ENCODE data around the gene LRRIQ4. TPM values are rescaled to one million over a fixed set of nuclear protein-coding genes. Genes with fewer than 3 reads are reported as not detected.
A peak's percentile ranks its signal among the peaks of the same experiment; 100 is the strongest.

The LRRIQ4 gene
- total RNA-seq, 1 experiment from 2014 or later, result 1.3 TPM

- Histone ChIP-seq H3K4me2 (peak overlapping the region; percentile 89), H3K36me3 (ENCODE audit: low read depth) (no peaks in the 10 kb centered on the region), H4K20me1 (ENCODE audit: insufficient read depth) (no peaks in the 10 kb centered on the region), H3K9me2 (ENCODE audit: insufficient read depth) (no peaks in the 10 kb centered on the region), H3K4me1 (replicated peaks; ENCODE audit: insufficient read depth) (peaks cover 16% of the 10 kb centered on the region), H3F3A (ENCODE audit: insufficient read depth, low read depth) (peaks cover 5% of the 10 kb centered on the region; the same call in 1 of the 2 replicates), H3K27me3 (ENCODE audit: insufficient read depth, low read depth) (no peaks in the 10 kb centered on the region), H2AFZ (peak overlapping the region; percentile 86), H3K79me2 (ENCODE audit: low read depth) (no peaks in the 10 kb centered on the region), H3K27ac (no peak overlapping the region), H3K9me3 (ENCODE audit: insufficient read depth, low read depth) (peaks cover 12% of the 10 kb centered on the region; the same call in 1 of the 2 replicates), H3K4me3 (peak overlapping the region; percentile 61)
- intact Hi-C loops (cut with micrococcal nuclease; ENCODE audit: unreplicated experiment), result loop anchor here (2.0 kb wide), 1 partner anchor 39 kb away; the partner anchor contains the start of gene MYNN
- TF ChIP-seq EZH2 (IDR thresholded peaks at IDR 0.05; ENCODE audit: low read depth) (no peak), CTCF (conservative IDR thresholded peaks at IDR 0.05) (0 out of 2 replicates have a peak, but pooled peaks have one; percentile 18)
- CTCF ChIA-PET, result interaction anchor here (0.6 kb wide), 2 partner anchors 573 to 1899 kb away, joined by 3 to 5 read pairs; no protein-coding TSS in a partner anchor
- TSS peak; percentile 57 for BruUV-seq (replicated peaks)
- POLR2A ChIA-PET (ENCODE audit: unreplicated experiment), result interaction anchor here (0.6 to 1.0 kb wide), 2 partner anchors 155 to 523 kb away, joined by 3 to 6 read pairs; partner anchors contain the start of gene SEC62
- DNase-seq, result peak; percentile 34 to 70
Measured at GRCh38 chr3:169811631-169812331, 889 bp upstream of the LRRIQ4 start.

- Histone ChIP-seq H3K9me3 (ENCODE audit: insufficient read depth, low read depth) (peaks cover 12% of the 10 kb centered on the region; the same call in 1 of the 2 replicates), H3K4me1 (replicated peaks; ENCODE audit: insufficient read depth) (peaks cover 16% of the 10 kb centered on the region), H3K79me2 (ENCODE audit: low read depth) (no peaks in the 10 kb centered on the region), H3K4me3 (peak overlapping the region; percentile 61), H3K27ac (no peak overlapping the region), H3K36me3 (ENCODE audit: low read depth) (no peaks in the 10 kb centered on the region), H4K20me1 (ENCODE audit: insufficient read depth) (no peaks in the 10 kb centered on the region), H3K27me3 (ENCODE audit: insufficient read depth, low read depth) (no peaks in the 10 kb centered on the region), H3K9me2 (ENCODE audit: insufficient read depth) (no peaks in the 10 kb centered on the region), H2AFZ (peak overlapping the region; percentile 86), H3F3A (ENCODE audit: insufficient read depth, low read depth) (peaks cover 5% of the 10 kb centered on the region; the same call in 1 of the 2 replicates), H3K4me2 (peak overlapping the region; percentile 89)
- BruUV-seq (replicated peaks), result TSS peak; percentile 42
- intact Hi-C loops (cut with micrococcal nuclease; ENCODE audit: unreplicated experiment), result loop anchor here (1.0 to 2.0 kb wide), 3 partner anchors 40 to 224 kb away; partner anchors contain the start of genes GPR160, MYNN and SEC62
- CTCF ChIA-PET, result interaction anchor here (0.9 kb wide), 1 partner anchor 101 kb away, joined by 3 read pairs; no protein-coding TSS in a partner anchor
- TF ChIP-seq CTCF (conservative IDR thresholded peaks at IDR 0.05) (no peak), EZH2 (IDR thresholded peaks at IDR 0.05; ENCODE audit: low read depth) (no peak)
- DNase-seq, result no peak
- POLR2A ChIA-PET (ENCODE audit: unreplicated experiment), result no interaction called here
Measured at GRCh38 chr3:169813278-169813677, 608 bp downstream of the LRRIQ4 start.

- Histone ChIP-seq H3K4me1 (replicated peaks; ENCODE audit: insufficient read depth) (peaks cover 16% of the 10 kb centered on the region), H3K9me2 (ENCODE audit: insufficient read depth) (no peaks in the 10 kb centered on the region), H3K9me3 (ENCODE audit: insufficient read depth, low read depth) (peaks cover 12% of the 10 kb centered on the region; the same call in 1 of the 2 replicates), H3F3A (ENCODE audit: insufficient read depth, low read depth) (peaks cover 5% of the 10 kb centered on the region; the same call in 1 of the 2 replicates), H2AFZ (peak overlapping the region; percentile 86), H3K4me2 (peak overlapping the region; percentile 89), H3K27ac (no peak overlapping the region), H3K36me3 (ENCODE audit: low read depth) (no peaks in the 10 kb centered on the region), H4K20me1 (ENCODE audit: insufficient read depth) (no peaks in the 10 kb centered on the region), H3K4me3 (peak overlapping the region; percentile 61), H3K79me2 (ENCODE audit: low read depth) (no peaks in the 10 kb centered on the region), H3K27me3 (ENCODE audit: insufficient read depth, low read depth) (no peaks in the 10 kb centered on the region)
- TF ChIP-seq CTCF (conservative IDR thresholded peaks at IDR 0.05) (peak; percentile 74), EZH2 (IDR thresholded peaks at IDR 0.05; ENCODE audit: low read depth) (no peak)
- BruUV-seq (replicated peaks), result no TSS peak
- CTCF ChIA-PET, result interaction anchor here (0.9 kb wide), 1 partner anchor 100 kb away, joined by 3 read pairs; no protein-coding TSS in a partner anchor
- intact Hi-C loops (cut with micrococcal nuclease; ENCODE audit: unreplicated experiment), result loop anchor here (1.0 to 2.0 kb wide), 3 partner anchors 41 to 223 kb away; partner anchors contain the start of genes GPR160, MYNN and SEC62
- POLR2A ChIA-PET (ENCODE audit: unreplicated experiment), result interaction anchor here (0.7 kb wide), 1 partner anchor 1051 kb away, joined by 3 read pairs; no protein-coding TSS in a partner anchor
- peak; percentile 73 to 75 for DNase-seq
Measured at GRCh38 chr3:169813757-169814517, 1.3 kb downstream of the LRRIQ4 start.

All from PC-9 (cell line).